SK-N-SH (cell line): ENCODE measurements around the gene MGLL. TPM values are rescaled to one million over a fixed set of nuclear protein-coding genes. Genes with fewer than 3 reads are reported as not detected.

Experiments
- CTCF ChIA-PET: fragments of 300-600, 350-600 bp; formaldehyde crosslinking; extraction: SDS; loops from one replicate; lab custom pipeline; 2021; lab: Yijun Ruan, JAX
- POLR2A ChIA-PET: fragments of 350-600 bp; sonication (Branson Sonifier 250); formaldehyde crosslinking; extraction: SDS; loops from one replicate; lab custom pipeline; 2020; ENCODE audit warnings: antibody characterized with exemption, inconsistent platforms; lab: Yijun Ruan, JAX
- DNase-seq: peaks from one replicate; pipeline ENCODE4 v3.0.0; 2012
- H2AFZ ChIP-seq: fragments of 200-600 bp; sonication (generic); 2 replicates; pipeline ENCODE4 v1.8.1; 2016; ENCODE audit warnings: antibody characterized with exemption, mild to moderate bottlenecking, low read depth
- H3F3A ChIP-seq: fragments of 200-600 bp; sonication (generic); replicated peaks from 2 replicates; pipeline ENCODE3; 2016; ENCODE audit warnings: antibody characterized with exemption, mild to moderate bottlenecking; ENCODE audit not compliant: insufficient read depth
- H3K27ac ChIP-seq, 2 experiments: fragments of 200-500 bp in 1 of 2; fragments of 200-600 bp in 1 of 2; sonication (Bioruptor generic) in 1 of 2; sonication (generic), shearing (Covaris generic) in 1 of 2; 2 replicates each; pipeline versions ENCODE4 v1.5.1 to v1.6.1; 2014 to 2016; ENCODE audit warnings: low read depth in 2 of 2, inconsistent platforms in 1 of 2, low read length in 1 of 2, mild to moderate bottlenecking in 1 of 2, mixed read lengths in 1 of 2
- H3K27me3 ChIP-seq: fragments of 200-600 bp; sonication (generic), shearing (Covaris generic); 2 replicates; pipeline ENCODE4 v1.6.1; 2016; ENCODE audit warnings: mixed run types; ENCODE audit not compliant: insufficient read depth
- H3K36me3 ChIP-seq, 2 experiments: fragments of 200-500 bp in 1 of 2; fragments of 200-600 bp in 1 of 2; sonication (Bioruptor generic) in 1 of 2; sonication (generic) in 1 of 2; replicated peaks in 1 of 2; 2 replicates each; pipeline versions ENCODE3 to v1.5.1; 2014 to 2016; ENCODE audit warnings: low read length in 1 of 2, mild to moderate bottlenecking in 1 of 2; ENCODE audit not compliant: insufficient read depth in 2 of 2, control insufficient read depth in 1 of 2
- H3K4me1 ChIP-seq, 2 experiments: fragments of 200-500 bp in 1 of 2; fragments of 200-600 bp in 1 of 2; sonication (Bioruptor generic) in 1 of 2; sonication (generic), shearing (Covaris generic) in 1 of 2; 2 replicates each; pipeline versions ENCODE4 v1.5.1 to v1.6.1; 2014 to 2016; ENCODE audit warnings: low read depth in 1 of 2, low read length in 1 of 2, mixed run types in 1 of 2; ENCODE audit not compliant: insufficient read depth in 2 of 2, control insufficient read depth in 1 of 2
- H3K4me2 ChIP-seq: fragments of 200-600 bp; sonication (generic), shearing (Covaris generic); 2 replicates; pipeline ENCODE4 v1.6.1; 2017; ENCODE audit warnings: mixed run types
- H3K4me3 ChIP-seq, 2 experiments: fragments of 200-500 bp in 1 of 2; fragments of 200-600 bp in 1 of 2; sonication (Bioruptor generic) in 1 of 2; sonication (generic), shearing (Covaris generic) in 1 of 2; 2 replicates each; pipeline versions ENCODE4 v1.5.1 to v1.8.1; 2014 to 2016; ENCODE audit warnings: low read depth in 2 of 2, inconsistent platforms in 1 of 2, low read length in 1 of 2, mild to moderate bottlenecking in 1 of 2, mixed read lengths in 1 of 2, moderate library complexity in 1 of 2
- H3K79me2 ChIP-seq: fragments of 200-600 bp; sonication (generic); 2 replicates; pipeline ENCODE4 v1.8.1; 2017; ENCODE audit warnings: mild to moderate bottlenecking; ENCODE audit not compliant: insufficient read depth
- H3K9ac ChIP-seq: fragments of 200-600 bp; sonication (generic); 2 replicates; pipeline ENCODE4 v1.6.1; 2017; ENCODE audit warnings: mixed run types
- H3K9me2 ChIP-seq: fragments of 200-600 bp; sonication (generic); 2 replicates; pipeline ENCODE4 v1.6.1; 2017; ENCODE audit warnings: mixed run types
- H3K9me3 ChIP-seq: fragments of 200-600 bp; sonication (generic); 2 replicates; pipeline ENCODE4 v1.6.1; 2017; ENCODE audit warnings: mixed run types, mild to moderate bottlenecking, moderate library complexity
- H4K20me1 ChIP-seq: fragments of 200-600 bp; sonication (generic); 2 replicates; pipeline ENCODE4 v1.6.1; 2017; ENCODE audit warnings: mild to moderate bottlenecking, mixed run types; ENCODE audit not compliant: insufficient read depth
- EP300 ChIP-seq, 2 experiments: IDR thresholded peaks; 2 replicates each; pipeline versions ENCODE4 v1.4.0 to v1.6.1; 2012; ENCODE audit warnings: borderline replicate concordance in 1 of 2, low read depth in 1 of 2, low read length in 1 of 2
- FOXJ3 ChIP-seq: sonication (generic); formaldehyde crosslinking; IDR thresholded peaks from 2 replicates; pipeline ENCODE4 v1.5.1; 2020; ENCODE audit warnings: mild to moderate bottlenecking, missing genetic modification reagents
- RCOR1 ChIP-seq: fragments of 150-350 bp; IDR thresholded peaks from 2 replicates; pipeline ENCODE4 v1.6.1; 2017; ENCODE audit warnings: antibody characterized with exemption, low read length
- WGBS: methylation state at CpG from one replicate; pipeline ENCODE4 v1.1.6; 2017; ENCODE audit warnings: low lambda C conversion rate; 5-methylcytosine and 5-hydroxymethylcytosine counted together
- polyA plus RNA-seq, 3 experiments: library from polyadenylated mRNA; depleted of rRNA; stranded (reverse); fragments of >200 nt; gene quantifications; 2 replicates each; pipeline ENCODE4 v1.2.3, GENCODE V29; 2012
- TF ChIP-seq, protein P1 (sequence below): IDR thresholded peaks from 2 replicates; pipeline ENCODE4 v1.4.0; 2012; ENCODE audit warnings: low read depth, borderline replicate concordance

MGLL gene
- polyA plus RNA-seq, 1 of the 3 experiments (the other 2 are of a cell fraction), result 2.2 TPM

DNA sequence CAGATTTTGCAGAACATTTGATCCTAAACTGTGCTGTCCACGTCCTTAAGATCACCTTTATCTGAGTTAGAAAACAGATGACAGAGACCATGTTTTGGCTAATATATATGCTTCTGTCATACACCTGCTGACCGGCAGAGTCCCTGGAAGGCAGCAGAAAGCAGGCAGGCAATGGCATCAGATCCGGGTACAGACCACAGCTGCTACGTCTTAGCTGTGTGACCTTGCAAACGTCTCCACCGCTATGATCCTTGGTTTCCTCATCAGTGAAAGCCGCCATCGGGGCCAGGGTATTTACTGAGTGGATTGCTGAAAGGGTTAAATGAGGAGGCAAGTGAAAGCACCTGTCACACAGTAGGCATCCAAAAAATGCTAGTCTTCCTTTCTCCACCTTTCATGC lies 77.4 kb downstream of the MGLL start:
- WGBS, result 77% methylated on average over 8 of the region's 8 CpGs
- DNase-seq, result no peak
- Histone ChIP-seq H3K79me2 (no peaks in the 10 kb centered on the region), H3K4me2 (no peak overlapping the region), H3K27me3 (no peaks in the 10 kb centered on the region), H3K4me1 (peaks cover 20 to 44% of the 10 kb centered on the region in 2 experiments; a peak in 3 of 4 replicates), H3K9me3 (no peaks in the 10 kb centered on the region), H3K4me3 (no peak overlapping the region), H3K9me2 (no peaks in the 10 kb centered on the region), H3K27ac (peak overlapping the region in 1 of 2 experiments; percentile 83; a peak in 2 of 4 replicates), H2AFZ (no peak overlapping the region), H4K20me1 (no peaks in the 10 kb centered on the region), H3K9ac (no peak overlapping the region), H3F3A (no peaks in the 10 kb centered on the region), H3K36me3 (no peaks in the 10 kb centered on the region)
- TF ChIP-seq FOXJ3 (CRISPR knock-in tag), result 0 out of 2 replicates have a peak, but pooled peaks have one; percentile 6
- TF ChIP-seq, protein P1, sequence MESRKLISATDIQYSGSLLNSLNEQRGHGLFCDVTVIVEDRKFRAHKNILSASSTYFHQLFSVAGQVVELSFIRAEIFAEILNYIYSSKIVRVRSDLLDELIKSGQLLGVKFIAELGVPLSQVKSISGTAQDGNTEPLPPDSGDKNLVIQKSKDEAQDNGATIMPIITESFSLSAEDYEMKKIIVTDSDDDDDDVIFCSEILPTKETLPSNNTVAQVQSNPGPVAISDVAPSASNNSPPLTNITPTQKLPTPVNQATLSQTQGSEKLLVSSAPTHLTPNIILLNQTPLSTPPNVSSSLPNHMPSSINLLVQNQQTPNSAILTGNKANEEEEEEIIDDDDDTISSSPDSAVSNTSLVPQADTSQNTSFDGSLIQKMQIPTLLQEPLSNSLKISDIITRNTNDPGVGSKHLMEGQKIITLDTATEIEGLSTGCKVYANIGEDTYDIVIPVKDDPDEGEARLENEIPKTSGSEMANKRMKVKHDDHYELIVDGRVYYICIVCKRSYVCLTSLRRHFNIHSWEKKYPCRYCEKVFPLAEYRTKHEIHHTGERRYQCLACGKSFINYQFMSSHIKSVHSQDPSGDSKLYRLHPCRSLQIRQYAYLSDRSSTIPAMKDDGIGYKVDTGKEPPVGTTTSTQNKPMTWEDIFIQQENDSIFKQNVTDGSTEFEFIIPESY, result no peak
- CTCF ChIA-PET, result interaction anchor here (1.2 to 1.9 kb wide), 2 partner anchors 48 to 54 kb away, joined by 4 to 11 read pairs; no protein-coding TSS in a partner anchor
- POLR2A ChIA-PET, result interaction anchor here (1.1 kb wide), 1 partner anchor 48 kb away, joined by 4 read pairs; no protein-coding TSS in a partner anchor

DNA sequence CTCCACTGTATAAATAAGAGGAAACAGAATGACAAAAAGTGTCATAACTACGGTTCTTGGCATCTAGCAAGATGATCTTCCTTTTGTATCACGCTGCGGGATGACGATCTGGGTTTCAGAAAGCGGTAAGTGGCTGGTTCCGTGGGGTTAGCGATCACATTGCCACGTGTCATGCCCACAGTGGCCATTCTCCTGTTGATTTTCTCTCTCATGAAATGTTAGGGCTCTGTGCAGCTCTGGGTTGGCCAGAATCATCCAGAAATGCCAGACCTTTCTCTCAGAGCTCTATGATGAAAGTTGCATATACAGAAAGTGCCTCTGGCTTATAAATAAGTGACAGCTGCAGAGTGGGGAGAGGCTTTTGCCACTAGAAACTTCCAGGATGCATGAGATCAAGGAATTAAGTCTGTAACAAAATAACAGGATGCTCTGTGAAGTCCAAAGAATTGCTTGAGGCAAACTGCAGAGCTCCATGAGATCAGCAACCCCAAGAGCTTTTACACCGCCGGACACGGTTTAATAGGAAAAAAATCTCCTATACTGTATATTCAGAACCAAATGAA lies 78.0 kb downstream of the MGLL start:
- H3K9ac ChIP-seq, result no peak overlapping the region
- no peak overlapping the region for H3K4me3 ChIP-seq
- no peaks in the 10 kb centered on the region for H3K36me3 ChIP-seq
- CTCF ChIA-PET, result interaction anchor here (0.7 to 1.9 kb wide), 5 partner anchors 14 to 215 kb away, joined by 3 to 11 read pairs (median 4); no protein-coding TSS in a partner anchor
- no peaks in the 10 kb centered on the region for H4K20me1 ChIP-seq
- H3K9me3 ChIP-seq, result no peaks in the 10 kb centered on the region
- H3K9me2 ChIP-seq, result no peaks in the 10 kb centered on the region
- H3F3A ChIP-seq, result no peaks in the 10 kb centered on the region
- H3K4me1 ChIP-seq, result peaks cover 16 to 38% of the 10 kb centered on the region in 2 experiments; a peak in 3 of 4 replicates
- H3K27me3 ChIP-seq, result no peaks in the 10 kb centered on the region
- peak; percentile 49 for DNase-seq
- H3K27ac ChIP-seq, result peak overlapping the region in 1 of 2 experiments; percentile 83; a peak in 2 of 4 replicates
- 63% methylated on average over 11 of the region's 11 CpGs for WGBS
- H2AFZ ChIP-seq, result no peak overlapping the region
- H3K79me2 ChIP-seq, result no peaks in the 10 kb centered on the region
- POLR2A ChIA-PET, result interaction anchor here (0.6 to 1.1 kb wide), 2 partner anchors 47 to 78 kb away, joined by 3 to 4 read pairs; partner anchors contain the start of gene MGLL
- H3K4me2 ChIP-seq, result no peak overlapping the region
- TF ChIP-seq RCOR1, result peak; percentile 38; the same call in 1 of the 2 replicates
- TF ChIP-seq, protein P1, result no peak
- TF ChIP-seq FOXJ3 (CRISPR knock-in tag), result peak; percentile 30; the same call in 1 of the 2 replicates
- peak in 1 of 2 experiments; percentile 65; a peak in 2 of 4 replicates for TF ChIP-seq EP300 (IDR thresholded peaks at IDR 0.05; ENCODE audit: borderline replicate concordance in 1 of 2, low read depth in 1 of 2, low read length in 1 of 2)
- TF ChIP-seq, all 33 proteins: peak for 3
